ENCODE measurements around the gene PGAP3. TPM values are rescaled to one million over a fixed set of nuclear protein-coding genes. Genes with fewer than 3 reads are reported as not detected.
A peak's percentile ranks its signal among the peaks of the same experiment; 100 is the strongest.

Gene PGAP3
- total RNA-seq, 1 donor from 2014 or later = 10.7 TPM

DNA sequence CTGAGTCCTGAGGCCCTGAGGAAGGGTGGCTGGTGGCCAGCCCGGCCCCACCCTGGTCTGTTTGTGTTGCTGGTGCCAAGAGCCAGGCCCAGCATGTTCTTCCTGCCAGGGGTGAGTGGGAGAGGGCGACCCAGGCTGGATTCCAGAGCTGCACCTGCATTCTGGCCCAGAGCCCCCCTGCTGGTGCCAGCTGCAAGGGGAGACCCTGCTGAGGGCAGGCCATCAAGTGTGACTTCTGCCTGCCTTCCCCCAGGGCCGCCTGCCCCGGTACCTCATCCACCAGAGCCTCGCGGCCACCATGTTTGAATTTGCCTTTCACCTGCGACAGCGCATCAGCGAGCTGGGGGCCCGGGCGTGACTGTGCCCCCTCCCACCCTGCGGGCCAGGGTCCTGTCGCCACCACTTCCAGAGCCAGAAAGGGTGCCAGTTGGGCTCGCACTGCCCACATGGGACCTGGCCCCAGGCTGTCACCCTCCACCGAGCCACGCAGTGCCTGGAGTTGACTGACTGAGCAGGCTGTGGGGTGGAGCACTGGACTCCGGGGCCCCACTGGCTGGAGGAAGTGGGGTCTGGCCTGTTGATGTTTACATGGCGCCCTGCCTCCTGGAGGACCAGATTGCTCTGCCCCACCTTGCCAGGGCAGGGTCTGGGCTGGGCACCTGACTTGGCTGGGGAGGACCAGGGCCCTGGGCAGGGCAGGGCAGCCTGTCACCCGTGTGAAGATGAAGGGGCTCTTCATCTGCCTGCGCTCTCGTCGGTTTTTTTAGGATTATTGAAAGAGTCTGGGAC is 25.1 kb downstream of the PGAP3 start:
- H3K9me3 ChIP-seq (replicated peaks) = no peaks in the 10 kb centered on the region

GRCh38 chr17:39661744-39662541 is 25.9 kb downstream of the PGAP3 start:
- Histone ChIP-seq H3K9me3 (replicated peaks) (no peaks in the 10 kb centered on the region), H3K27ac (replicated peaks) (peak overlapping the region; percentile 97), H3K36me3 (peaks cover 6% of the 10 kb centered on the region), H3K27me3 (ENCODE audit: low read depth) (peaks cover 13% of the 10 kb centered on the region), H3K4me1 (peaks cover 94% of the 10 kb centered on the region), H3K4me3 (peak overlapping the region; percentile 29)
- no peak for DNase-seq
- TF ChIP-seq, protein P1, sequence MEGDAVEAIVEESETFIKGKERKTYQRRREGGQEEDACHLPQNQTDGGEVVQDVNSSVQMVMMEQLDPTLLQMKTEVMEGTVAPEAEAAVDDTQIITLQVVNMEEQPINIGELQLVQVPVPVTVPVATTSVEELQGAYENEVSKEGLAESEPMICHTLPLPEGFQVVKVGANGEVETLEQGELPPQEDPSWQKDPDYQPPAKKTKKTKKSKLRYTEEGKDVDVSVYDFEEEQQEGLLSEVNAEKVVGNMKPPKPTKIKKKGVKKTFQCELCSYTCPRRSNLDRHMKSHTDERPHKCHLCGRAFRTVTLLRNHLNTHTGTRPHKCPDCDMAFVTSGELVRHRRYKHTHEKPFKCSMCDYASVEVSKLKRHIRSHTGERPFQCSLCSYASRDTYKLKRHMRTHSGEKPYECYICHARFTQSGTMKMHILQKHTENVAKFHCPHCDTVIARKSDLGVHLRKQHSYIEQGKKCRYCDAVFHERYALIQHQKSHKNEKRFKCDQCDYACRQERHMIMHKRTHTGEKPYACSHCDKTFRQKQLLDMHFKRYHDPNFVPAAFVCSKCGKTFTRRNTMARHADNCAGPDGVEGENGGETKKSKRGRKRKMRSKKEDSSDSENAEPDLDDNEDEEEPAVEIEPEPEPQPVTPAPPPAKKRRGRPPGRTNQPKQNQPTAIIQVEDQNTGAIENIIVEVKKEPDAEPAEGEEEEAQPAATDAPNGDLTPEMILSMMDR (IDR thresholded peaks at IDR 0.05; ENCODE audit: borderline replicate concordance) = no peak
- intact Hi-C loops (cut with micrococcal nuclease) = no loop called here

More for the DNA sequence above, 25.1 kb downstream of the PGAP3 start:
- peak overlapping the region; percentile 76 for H3K4me3 ChIP-seq
- intact Hi-C loops (cut with micrococcal nuclease) = no loop called here
- H3K27me3 ChIP-seq (ENCODE audit: low read depth) = peaks cover 20% of the 10 kb centered on the region
- H3K36me3 ChIP-seq = peaks cover 6% of the 10 kb centered on the region
- TF ChIP-seq, protein P1 (IDR thresholded peaks at IDR 0.05; ENCODE audit: borderline replicate concordance) = no peak
- peaks cover 97% of the 10 kb centered on the region for H3K4me1 ChIP-seq
- peak overlapping the region; percentile 97 for H3K27ac ChIP-seq (replicated peaks)
- no peak for DNase-seq

- Histone ChIP-seq H3K4me1 (peaks cover 81% of the 10 kb centered on the region), H3K4me3 (peak overlapping the region; percentile 29), H3K9me3 (replicated peaks) (no peaks in the 10 kb centered on the region), H3K27ac (replicated peaks) (peak overlapping the region; percentile 97), H3K27me3 (ENCODE audit: low read depth) (peaks cover under 1% of the 10 kb centered on the region), H3K36me3 (peaks cover 6% of the 10 kb centered on the region)
- intact Hi-C loops (cut with micrococcal nuclease) = no loop called here
- DNase-seq = peak; percentile 69
- TF ChIP-seq, protein P1 (IDR thresholded peaks at IDR 0.05; ENCODE audit: borderline replicate concordance) = no peak
Measured at GRCh38 chr17:39660397-39661385, 27.2 kb downstream of the PGAP3 start.

- intact Hi-C loops (cut with micrococcal nuclease) = no loop called here
- no peak for DNase-seq
- H3K27me3 ChIP-seq (ENCODE audit: low read depth) = no peaks in the 10 kb centered on the region
- peak overlapping the region; percentile 97 for H3K27ac ChIP-seq (replicated peaks)
- no peaks in the 10 kb centered on the region for H3K9me3 ChIP-seq (replicated peaks)
- peak overlapping the region; percentile 29 for H3K4me3 ChIP-seq
- TF ChIP-seq, protein P1 (IDR thresholded peaks at IDR 0.05; ENCODE audit: borderline replicate concordance) = no peak
- peaks cover 74% of the 10 kb centered on the region for H3K4me1 ChIP-seq
- peaks cover 6% of the 10 kb centered on the region for H3K36me3 ChIP-seq
Measured at GRCh38 chr17:39660011-39660360, 27.9 kb downstream of the PGAP3 start.
